HEK293 (cell line): ENCODE results near the gene NXPH1.

Source experiments
- KLF7 ChIP-seq: fragments of 450-650 bp; formaldehyde crosslinking; IDR thresholded peaks from 2 replicates; pipeline ENCODE4 v1.5.1; 2016; ENCODE audit warnings: missing biosample characterization, missing genetic modification characterization, borderline replicate concordance
- ZNF10 ChIP-seq: fragments of 450-650 bp; formaldehyde crosslinking; IDR thresholded peaks from 2 replicates; pipeline ENCODE4 v1.5.1; 2017; ENCODE audit warnings: missing biosample characterization, missing genetic modification characterization
- ZNF155 ChIP-seq: fragments of 450-650 bp; formaldehyde crosslinking; IDR thresholded peaks from 2 replicates; pipeline ENCODE4 v1.5.1; 2016; ENCODE audit warnings: missing biosample characterization, missing genetic modification characterization
- ZNF24 ChIP-seq: fragments of 450-650 bp; formaldehyde crosslinking; IDR thresholded peaks from 2 replicates; pipeline ENCODE4 v1.5.1; 2016; ENCODE audit warnings: missing biosample characterization, missing genetic modification characterization
- TF ChIP-seq, protein P1 (sequence below): fragments of 450-650 bp; formaldehyde crosslinking; IDR thresholded peaks from 2 replicates; pipeline ENCODE4 v1.5.1; 2016; ENCODE audit warnings: missing biosample characterization, missing genetic modification characterization

DNA sequence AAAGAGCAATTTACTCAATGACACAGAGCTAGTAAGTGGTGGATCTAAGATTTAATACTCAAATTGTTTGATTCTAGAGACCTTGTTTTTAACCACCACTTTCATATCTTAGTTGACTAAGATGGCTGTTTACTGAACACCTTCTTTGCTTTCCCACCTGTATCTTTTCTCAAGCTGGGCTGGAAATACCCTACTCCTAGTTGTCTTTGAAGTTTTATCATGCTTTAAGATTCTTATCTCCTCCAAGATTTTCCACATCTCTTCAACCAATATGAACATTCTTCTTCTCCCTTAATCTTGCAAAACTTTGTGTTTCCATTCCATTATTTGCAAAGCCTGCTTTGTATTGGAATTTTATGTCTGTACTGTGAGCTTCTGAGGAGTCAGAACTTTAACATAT, 157.9 kb downstream of the NXPH1 start:
- TF ChIP-seq ZNF24 (tag by site-specific recombination) (no peak), ZNF155 (tag by site-specific recombination) (no peak), ZNF10 (tag by site-specific recombination) (no peak), KLF7 (tag by site-specific recombination) (no peak)
- TF ChIP-seq, protein P1, sequence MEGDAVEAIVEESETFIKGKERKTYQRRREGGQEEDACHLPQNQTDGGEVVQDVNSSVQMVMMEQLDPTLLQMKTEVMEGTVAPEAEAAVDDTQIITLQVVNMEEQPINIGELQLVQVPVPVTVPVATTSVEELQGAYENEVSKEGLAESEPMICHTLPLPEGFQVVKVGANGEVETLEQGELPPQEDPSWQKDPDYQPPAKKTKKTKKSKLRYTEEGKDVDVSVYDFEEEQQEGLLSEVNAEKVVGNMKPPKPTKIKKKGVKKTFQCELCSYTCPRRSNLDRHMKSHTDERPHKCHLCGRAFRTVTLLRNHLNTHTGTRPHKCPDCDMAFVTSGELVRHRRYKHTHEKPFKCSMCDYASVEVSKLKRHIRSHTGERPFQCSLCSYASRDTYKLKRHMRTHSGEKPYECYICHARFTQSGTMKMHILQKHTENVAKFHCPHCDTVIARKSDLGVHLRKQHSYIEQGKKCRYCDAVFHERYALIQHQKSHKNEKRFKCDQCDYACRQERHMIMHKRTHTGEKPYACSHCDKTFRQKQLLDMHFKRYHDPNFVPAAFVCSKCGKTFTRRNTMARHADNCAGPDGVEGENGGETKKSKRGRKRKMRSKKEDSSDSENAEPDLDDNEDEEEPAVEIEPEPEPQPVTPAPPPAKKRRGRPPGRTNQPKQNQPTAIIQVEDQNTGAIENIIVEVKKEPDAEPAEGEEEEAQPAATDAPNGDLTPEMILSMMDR, result no peak
